ENCODE data around the gene DGKH.

DGKH gene

GRCh38 chr13:42021851-42022250 is 26.6 kb upstream of the DGKH start:
- Histone ChIP-seq H3K36me3 (ENCODE audit: control insufficient read depth in 1 of 2, insufficient read depth in 2 of 2, low read length in 2 of 2) (no peaks in the 10 kb centered on the region), H3K27ac (ENCODE audit: low read depth, low read length) (no peak overlapping the region), H3K27me3 (ENCODE audit: control insufficient read depth in 1 of 2, insufficient read depth in 2 of 2, low read length in 2 of 2) (no peaks in the 10 kb centered on the region), H3K9me3 (ENCODE audit: control insufficient read depth in 1 of 2, low read length in 2 of 2) (no peaks in the 10 kb centered on the region), H3K9ac (ENCODE audit: low read depth in 1 of 2, low read length in 2 of 2) (no peak overlapping the region), H3K4me1 (ENCODE audit: control insufficient read depth in 1 of 2, insufficient read depth in 2 of 2, low read length in 2 of 2) (no peaks in the 10 kb centered on the region), H3K4me3 (ENCODE audit: low read depth in 1 of 2, low read length in 2 of 2) (no peak overlapping the region)

GRCh38 chr13:42022336-42022735 is 26.1 kb upstream of the DGKH start:
- H3K9ac ChIP-seq (ENCODE audit: low read depth in 1 of 2, low read length in 2 of 2) = no peak overlapping the region
- H3K9me3 ChIP-seq (ENCODE audit: control insufficient read depth in 1 of 2, low read length in 2 of 2) = no peaks in the 10 kb centered on the region
- no peaks in the 10 kb centered on the region for H3K4me1 ChIP-seq (ENCODE audit: control insufficient read depth in 1 of 2, insufficient read depth in 2 of 2, low read length in 2 of 2)
- H3K27me3 ChIP-seq (ENCODE audit: control insufficient read depth in 1 of 2, insufficient read depth in 2 of 2, low read length in 2 of 2) = no peaks in the 10 kb centered on the region
- no peak overlapping the region for H3K27ac ChIP-seq (ENCODE audit: low read depth, low read length)
- H3K4me3 ChIP-seq (ENCODE audit: low read depth in 1 of 2, low read length in 2 of 2) = no peak overlapping the region
- H3K36me3 ChIP-seq (ENCODE audit: control insufficient read depth in 1 of 2, insufficient read depth in 2 of 2, low read length in 2 of 2) = no peaks in the 10 kb centered on the region

GRCh38 chr13:42022796-42023493 is 25.5 kb upstream of the DGKH start:
- no peaks in the 10 kb centered on the region for H3K36me3 ChIP-seq (ENCODE audit: control insufficient read depth in 1 of 2, insufficient read depth in 2 of 2, low read length in 2 of 2)
- H3K4me3 ChIP-seq (ENCODE audit: low read depth in 1 of 2, low read length in 2 of 2) = no peak overlapping the region
- H3K9ac ChIP-seq (ENCODE audit: low read depth in 1 of 2, low read length in 2 of 2) = no peak overlapping the region
- H3K27me3 ChIP-seq (ENCODE audit: control insufficient read depth in 1 of 2, insufficient read depth in 2 of 2, low read length in 2 of 2) = peaks cover 0 to under 1% of the 10 kb centered on the region in 2 donors
- H3K9me3 ChIP-seq (ENCODE audit: control insufficient read depth in 1 of 2, low read length in 2 of 2) = no peaks in the 10 kb centered on the region
- peaks cover 2% of the 10 kb centered on the region in 2 donors for H3K4me1 ChIP-seq (ENCODE audit: control insufficient read depth in 1 of 2, insufficient read depth in 2 of 2, low read length in 2 of 2)
- H3K27ac ChIP-seq (ENCODE audit: low read depth, low read length) = no peak overlapping the region

GRCh38 chr13:42027286-42027685 is 21.2 kb upstream of the DGKH start:
- H3K9me3 ChIP-seq (ENCODE audit: control insufficient read depth in 1 of 2, low read length in 2 of 2) = no peaks in the 10 kb centered on the region
- no peak overlapping the region for H3K27ac ChIP-seq (ENCODE audit: low read depth, low read length)
- no peak overlapping the region for H3K9ac ChIP-seq (ENCODE audit: low read depth in 1 of 2, low read length in 2 of 2)
- peaks cover 0 to 2% of the 10 kb centered on the region in 2 donors for H3K27me3 ChIP-seq (ENCODE audit: control insufficient read depth in 1 of 2, insufficient read depth in 2 of 2, low read length in 2 of 2)
- no peak overlapping the region for H3K4me3 ChIP-seq (ENCODE audit: low read depth in 1 of 2, low read length in 2 of 2)
- no peaks in the 10 kb centered on the region for H3K36me3 ChIP-seq (ENCODE audit: control insufficient read depth in 1 of 2, insufficient read depth in 2 of 2, low read length in 2 of 2)
- peaks cover 12 to 14% of the 10 kb centered on the region in 2 donors for H3K4me1 ChIP-seq (ENCODE audit: control insufficient read depth in 1 of 2, insufficient read depth in 2 of 2, low read length in 2 of 2)

GRCh38 chr13:42028113-42028799 is 20.2 kb upstream of the DGKH start:
- peak overlapping the region; percentile 5 to 55 for H3K9ac ChIP-seq (ENCODE audit: low read depth in 1 of 2, low read length in 2 of 2)
- H3K27ac ChIP-seq (ENCODE audit: low read depth, low read length) = peak overlapping the region; percentile 67
- H3K9me3 ChIP-seq (ENCODE audit: control insufficient read depth in 1 of 2, low read length in 2 of 2) = no peaks in the 10 kb centered on the region

GRCh38 chr13:42035905-42036521 is 12.4 kb upstream of the DGKH start:
- Histone ChIP-seq H3K4me3 (ENCODE audit: low read depth in 1 of 2, low read length in 2 of 2) (no peak overlapping the region), H3K9ac (ENCODE audit: low read depth in 1 of 2, low read length in 2 of 2) (no peak overlapping the region), H3K27me3 (ENCODE audit: control insufficient read depth in 1 of 2, insufficient read depth in 2 of 2, low read length in 2 of 2) (no peaks in the 10 kb centered on the region), H3K36me3 (ENCODE audit: control insufficient read depth in 1 of 2, insufficient read depth in 2 of 2, low read length in 2 of 2) (no peaks in the 10 kb centered on the region), H3K4me1 (ENCODE audit: control insufficient read depth in 1 of 2, insufficient read depth in 2 of 2, low read length in 2 of 2) (peaks cover 0 to 6% of the 10 kb centered on the region in 2 donors), H3K27ac (ENCODE audit: low read depth, low read length) (no peak overlapping the region), H3K9me3 (ENCODE audit: control insufficient read depth in 1 of 2, low read length in 2 of 2) (peaks cover 0 to 5% of the 10 kb centered on the region in 2 donors)

More at GRCh38 chr13:42028113-42028799, 20.2 kb upstream of the DGKH start:
- H3K4me1 ChIP-seq (ENCODE audit: control insufficient read depth in 1 of 2, insufficient read depth in 2 of 2, low read length in 2 of 2) = peaks cover 12 to 14% of the 10 kb centered on the region in 2 donors
- no peaks in the 10 kb centered on the region for H3K36me3 ChIP-seq (ENCODE audit: control insufficient read depth in 1 of 2, insufficient read depth in 2 of 2, low read length in 2 of 2)
- H3K27me3 ChIP-seq (ENCODE audit: control insufficient read depth in 1 of 2, insufficient read depth in 2 of 2, low read length in 2 of 2) = peaks cover 0 to 2% of the 10 kb centered on the region in 2 donors
- H3K4me3 ChIP-seq (ENCODE audit: low read depth in 1 of 2, low read length in 2 of 2) = no peak overlapping the region

GRCh38 chr13:42036711-42037110 is 11.7 kb upstream of the DGKH start:
- H3K27me3 ChIP-seq (ENCODE audit: control insufficient read depth in 1 of 2, insufficient read depth in 2 of 2, low read length in 2 of 2) = peaks cover 0 to 2% of the 10 kb centered on the region in 2 donors
- H3K4me3 ChIP-seq (ENCODE audit: low read depth in 1 of 2, low read length in 2 of 2) = no peak overlapping the region

GRCh38 chr13:42038661-42039456 is 9.6 kb upstream of the DGKH start:
- Histone ChIP-seq H3K9me3 (ENCODE audit: control insufficient read depth in 1 of 2, low read length in 2 of 2) (peaks cover 0 to 5% of the 10 kb centered on the region in 2 donors), H3K4me3 (ENCODE audit: low read depth in 1 of 2, low read length in 2 of 2) (peak overlapping the region in 1 of 2 donors; percentile 79), H3K9ac (ENCODE audit: low read depth in 1 of 2, low read length in 2 of 2) (no peak overlapping the region), H3K4me1 (ENCODE audit: control insufficient read depth in 1 of 2, insufficient read depth in 2 of 2, low read length in 2 of 2) (peaks cover 0 to 18% of the 10 kb centered on the region in 2 donors), H3K27me3 (ENCODE audit: control insufficient read depth in 1 of 2, insufficient read depth in 2 of 2, low read length in 2 of 2) (peaks cover 0 to 2% of the 10 kb centered on the region in 2 donors), H3K27ac (ENCODE audit: low read depth, low read length) (no peak overlapping the region), H3K36me3 (ENCODE audit: control insufficient read depth in 1 of 2, insufficient read depth in 2 of 2, low read length in 2 of 2) (no peaks in the 10 kb centered on the region)

More at GRCh38 chr13:42036711-42037110, 11.7 kb upstream of the DGKH start:
- H3K4me1 ChIP-seq (ENCODE audit: control insufficient read depth in 1 of 2, insufficient read depth in 2 of 2, low read length in 2 of 2) = peaks cover 0 to 13% of the 10 kb centered on the region in 2 donors
- H3K9ac ChIP-seq (ENCODE audit: low read depth in 1 of 2, low read length in 2 of 2) = no peak overlapping the region
- no peak overlapping the region for H3K27ac ChIP-seq (ENCODE audit: low read depth, low read length)
- no peaks in the 10 kb centered on the region for H3K36me3 ChIP-seq (ENCODE audit: control insufficient read depth in 1 of 2, insufficient read depth in 2 of 2, low read length in 2 of 2)
- H3K9me3 ChIP-seq (ENCODE audit: control insufficient read depth in 1 of 2, low read length in 2 of 2) = peaks cover 0 to 5% of the 10 kb centered on the region in 2 donors

- H3K9ac ChIP-seq (ENCODE audit: low read depth in 1 of 2, low read length in 2 of 2) = peak overlapping the region; percentile 87 to 90
- H3K4me1 ChIP-seq (ENCODE audit: control insufficient read depth in 1 of 2, insufficient read depth in 2 of 2, low read length in 2 of 2) = peaks cover 0 to 18% of the 10 kb centered on the region in 2 donors
- peak overlapping the region; percentile 88 for H3K27ac ChIP-seq (ENCODE audit: low read depth, low read length)
- H3K27me3 ChIP-seq (ENCODE audit: control insufficient read depth in 1 of 2, insufficient read depth in 2 of 2, low read length in 2 of 2) = peaks cover 0 to 2% of the 10 kb centered on the region in 2 donors
- peaks cover 0 to 5% of the 10 kb centered on the region in 2 donors for H3K9me3 ChIP-seq (ENCODE audit: control insufficient read depth in 1 of 2, low read length in 2 of 2)
- H3K36me3 ChIP-seq (ENCODE audit: control insufficient read depth in 1 of 2, insufficient read depth in 2 of 2, low read length in 2 of 2) = no peaks in the 10 kb centered on the region
- peak overlapping the region; percentile 79 to 93 for H3K4me3 ChIP-seq (ENCODE audit: low read depth in 1 of 2, low read length in 2 of 2)
These were observed 8.9 kb upstream of the DGKH start for GRCh38 chr13:42039457-42039945.
